Neural cell (in vitro differentiated cells): ENCODE measurements around the gene KCTD17. TPM values are rescaled to one million over a fixed set of nuclear protein-coding genes. Genes with fewer than 3 reads are reported as not detected.

ENCODE experiments used
- H2AFZ ChIP-seq: fragments of 200-600, 300-800 bp; sonication (generic), shearing (Covaris generic); 2 replicates; pipeline ENCODE4 v1.6.0; 2014; ENCODE audit warnings: low read depth, mild to moderate bottlenecking, antibody characterized with exemption, low read length, moderate library complexity
- H3F3A ChIP-seq: fragments of 200-600 bp; shearing (Covaris generic); 2 replicates; pipeline ENCODE4 v1.6.1; 2016; ENCODE audit warnings: mild to moderate bottlenecking, moderate library complexity, mixed read lengths, antibody characterized with exemption, low read length; ENCODE audit not compliant: insufficient read depth, poor library complexity, severe bottlenecking
- H3K27ac ChIP-seq: fragments of 200-600, 300-800 bp; sonication (generic), shearing (Covaris generic); 2 replicates; pipeline ENCODE4 v1.5.1; 2014; ENCODE audit warnings: mild to moderate bottlenecking, low read length, moderate library complexity
- H3K27me3 ChIP-seq: fragments of 300-800, 200-600 bp; sonication (generic), shearing (Covaris generic); 2 replicates; pipeline ENCODE4 v1.6.0; 2014; ENCODE audit warnings: mild to moderate bottlenecking, low read depth, low read length, moderate library complexity; ENCODE audit not compliant: insufficient read depth
- H3K36me3 ChIP-seq: fragments of 300-800, 200-600 bp; sonication (generic), shearing (Covaris generic); 2 replicates; pipeline ENCODE4 v1.5.1; 2014; ENCODE audit warnings: mild to moderate bottlenecking, antibody characterized with exemption, low read length, moderate library complexity; ENCODE audit not compliant: insufficient read depth
- H3K4me2 ChIP-seq: fragments of 300-800, 200-600 bp; sonication (generic), shearing (Covaris generic); 2 replicates; pipeline ENCODE4 v1.6.0; 2014; ENCODE audit warnings: mild to moderate bottlenecking, low read length
- H3K4me3 ChIP-seq: fragments of 300-800, 200-600 bp; sonication (generic), shearing (Covaris generic); 2 replicates; pipeline ENCODE4 v1.5.1; 2014; ENCODE audit warnings: mild to moderate bottlenecking, low read length, moderate library complexity
- H3K79me2 ChIP-seq: fragments of 200-600 bp; shearing (Covaris generic); replicated peaks from 2 replicates; pipeline ENCODE4 v1.6.0; 2014; ENCODE audit warnings: mild to moderate bottlenecking, low read length, moderate library complexity; ENCODE audit not compliant: insufficient read depth
- H3K9ac ChIP-seq: fragments of 300-800, 200-600 bp; sonication (generic), shearing (Covaris generic); 2 replicates; pipeline ENCODE4 v1.6.1; 2016; ENCODE audit warnings: mild to moderate bottlenecking, low read length, mixed read lengths
- H3K9me2 ChIP-seq: fragments of 200-600 bp; shearing (Covaris generic); 2 replicates; pipeline ENCODE4 v1.6.1; 2016; ENCODE audit warnings: mild to moderate bottlenecking, low read length, mixed read lengths; ENCODE audit not compliant: insufficient read depth
- H3K9me3 ChIP-seq: fragments of 200-600, 300-800 bp; sonication (generic), shearing (Covaris generic); 2 replicates; pipeline ENCODE4 v1.6.1; 2016; ENCODE audit warnings: mild to moderate bottlenecking, mixed run types, low read length, moderate library complexity, mixed read lengths
- H4K20me1 ChIP-seq: fragments of 200-600 bp; shearing (Covaris generic); 2 replicates; pipeline ENCODE4 v1.6.1; 2016; ENCODE audit warnings: mild to moderate bottlenecking, mixed run types; ENCODE audit not compliant: insufficient read depth
- CTCF ChIP-seq: fragments of 450-650 bp; IDR thresholded peaks from 2 replicates; pipeline ENCODE4 v1.5.1; 2014; ENCODE audit warnings: antibody characterized with exemption, mild to moderate bottlenecking, moderate library complexity; ENCODE audit not compliant: poor library complexity, severe bottlenecking
- EP300 ChIP-seq: fragments of 450-650 bp; conservative IDR thresholded peaks from 2 replicates; pipeline ENCODE4 v1.6.1; 2014; ENCODE audit warnings: antibody characterized with exemption, mild to moderate bottlenecking, moderate library complexity; ENCODE audit not compliant: poor library complexity, severe bottlenecking
- EZH2 ChIP-seq: fragments of 200-600, 300-800 bp; shearing (Covaris generic), sonication (generic); IDR thresholded peaks from 2 replicates; pipeline ENCODE4 v1.6.1; 2014; ENCODE audit warnings: antibody characterized with exemption, low read length, borderline replicate concordance, mild to moderate bottlenecking; ENCODE audit not compliant: insufficient read depth, poor library complexity, severe bottlenecking
- MXI1 ChIP-seq: fragments of 450-650 bp; conservative IDR thresholded peaks from 2 replicates; pipeline ENCODE4 v1.6.1; 2014; ENCODE audit warnings: antibody characterized with exemption, mild to moderate bottlenecking; ENCODE audit not compliant: poor library complexity, severe bottlenecking
- POLR2AphosphoS5 ChIP-seq: IDR thresholded peaks from 2 replicates; pipeline ENCODE4 v1.6.1; 2012
- RAD21 ChIP-seq: fragments of 450-650 bp; conservative IDR thresholded peaks from 2 replicates; pipeline ENCODE4 v1.6.1; 2014; ENCODE audit warnings: antibody characterized with exemption, mild to moderate bottlenecking, moderate library complexity
- REST ChIP-seq: IDR thresholded peaks from 2 replicates; pipeline ENCODE4 v1.6.1; 2012; ENCODE audit warnings: borderline replicate concordance
- SMC3 ChIP-seq: fragments of 450-650 bp; conservative IDR thresholded peaks from 2 replicates; pipeline ENCODE4 v1.6.1; 2014; ENCODE audit warnings: antibody characterized with exemption, mild to moderate bottlenecking, moderate library complexity; ENCODE audit not compliant: poor library complexity
- TAF1 ChIP-seq: IDR thresholded peaks from 2 replicates; pipeline ENCODE4 v1.6.1; 2012; ENCODE audit warnings: low read depth
- polyA plus RNA-seq: library from polyadenylated mRNA; depleted of rRNA; stranded (reverse); fragments of >200 nt; gene quantifications from 2 replicates; pipeline ENCODE4 v1.2.3, GENCODE V29; 2014

The KCTD17 gene
- polyA plus RNA-seq, 1 donor from 2014 or later: 96.3 TPM

GRCh38 chr22:37012262-37012904, 39.2 kb upstream of the KCTD17 start:
- Histone ChIP-seq H3K27ac (no peak overlapping the region), H3K36me3 (no peaks in the 10 kb centered on the region), H3K9ac (no peak overlapping the region)

GRCh38 chr22:37012956-37013355, 38.6 kb upstream of the KCTD17 start:
- Histone ChIP-seq H3K9me2 (no peaks in the 10 kb centered on the region), H2AFZ (no peak overlapping the region), H3K36me3 (no peaks in the 10 kb centered on the region), H3K9me3 (no peaks in the 10 kb centered on the region), H3K4me3 (no peak overlapping the region), H3K27ac (no peak overlapping the region), H3K4me2 (no peak overlapping the region), H3K79me2 (no peaks in the 10 kb centered on the region), H3K27me3 (no peaks in the 10 kb centered on the region), H3F3A (no peaks in the 10 kb centered on the region), H3K9ac (no peak overlapping the region), H4K20me1 (no peaks in the 10 kb centered on the region)
- TF ChIP-seq RAD21 (no peak), EZH2 (no peak), POLR2AphosphoS5 (no peak), REST (no peak), MXI1 (no peak), TAF1 (no peak), CTCF (no peak), EP300 (no peak), SMC3 (no peak)

More at GRCh38 chr22:37012262-37012904, 39.2 kb upstream of the KCTD17 start:
- H3K4me3 ChIP-seq: no peak overlapping the region
- TF ChIP-seq EZH2 (no peak), CTCF (no peak)
- H3K9me2 ChIP-seq: no peaks in the 10 kb centered on the region
- no peaks in the 10 kb centered on the region for H3K79me2 ChIP-seq
- no peak overlapping the region for H2AFZ ChIP-seq
- no peak overlapping the region for H3K4me2 ChIP-seq
- H3K27me3 ChIP-seq: no peaks in the 10 kb centered on the region
- H3F3A ChIP-seq: no peaks in the 10 kb centered on the region
- H4K20me1 ChIP-seq: no peaks in the 10 kb centered on the region
- no peaks in the 10 kb centered on the region for H3K9me3 ChIP-seq
